HG03520 (cell line): ENCODE results near the gene PHF5A.
A peak's percentile ranks its signal among the peaks of the same experiment; 100 is the strongest.
"Not testable (repeated sequence)": the region's sequence is repeated elsewhere in the genome, so short reads cannot be mapped to it uniquely, and the experiment has no call there.

Experiments used
- ATAC-seq: cut with Tn5 transposase; IDR thresholded peaks from one replicate; pipeline ENCODE4 v1.9.1; 2021; ENCODE audit warnings: mild to moderate bottlenecking, moderate library complexity; ENCODE audit not compliant: unreplicated experiment

PHF5A gene

DNA sequence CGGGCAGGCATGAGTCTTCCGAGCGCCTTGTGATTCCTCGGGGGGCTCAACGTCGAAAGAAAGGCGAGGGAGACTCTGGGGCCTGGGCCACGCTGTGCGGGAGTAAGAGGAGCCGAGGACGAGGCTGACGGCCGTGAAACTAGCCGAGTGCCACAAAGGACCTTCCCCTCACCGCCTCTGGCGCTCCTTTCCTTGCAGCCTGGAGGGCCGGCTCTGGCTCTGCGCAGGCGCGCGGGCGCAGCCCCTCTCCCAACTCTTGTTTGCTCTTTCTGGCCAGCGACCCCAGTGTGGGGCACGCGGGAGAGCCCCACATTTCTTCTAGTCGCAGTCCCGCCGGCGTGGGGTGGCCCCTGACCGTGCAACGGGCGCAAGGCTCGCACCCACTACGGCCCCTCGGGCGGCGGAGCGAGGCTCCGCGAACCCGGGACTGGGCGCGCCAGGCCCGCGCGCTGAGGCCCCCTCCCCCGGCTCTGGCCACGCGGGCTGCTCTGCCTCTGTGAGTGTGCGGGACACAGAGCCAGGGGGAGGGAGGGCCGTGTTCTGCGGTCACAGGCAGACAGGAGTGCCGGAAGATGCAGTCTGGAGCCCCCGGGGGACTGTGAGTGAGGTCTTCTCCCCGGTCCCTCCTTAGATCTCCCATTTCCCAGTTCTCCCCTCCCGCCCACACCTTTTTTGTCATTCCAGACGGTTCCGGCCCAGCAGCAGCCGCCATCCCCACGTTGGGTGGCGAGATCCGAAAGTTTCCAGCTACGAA lies 20.9 kb downstream of the PHF5A start:
- no peak for ATAC-seq

DNA sequence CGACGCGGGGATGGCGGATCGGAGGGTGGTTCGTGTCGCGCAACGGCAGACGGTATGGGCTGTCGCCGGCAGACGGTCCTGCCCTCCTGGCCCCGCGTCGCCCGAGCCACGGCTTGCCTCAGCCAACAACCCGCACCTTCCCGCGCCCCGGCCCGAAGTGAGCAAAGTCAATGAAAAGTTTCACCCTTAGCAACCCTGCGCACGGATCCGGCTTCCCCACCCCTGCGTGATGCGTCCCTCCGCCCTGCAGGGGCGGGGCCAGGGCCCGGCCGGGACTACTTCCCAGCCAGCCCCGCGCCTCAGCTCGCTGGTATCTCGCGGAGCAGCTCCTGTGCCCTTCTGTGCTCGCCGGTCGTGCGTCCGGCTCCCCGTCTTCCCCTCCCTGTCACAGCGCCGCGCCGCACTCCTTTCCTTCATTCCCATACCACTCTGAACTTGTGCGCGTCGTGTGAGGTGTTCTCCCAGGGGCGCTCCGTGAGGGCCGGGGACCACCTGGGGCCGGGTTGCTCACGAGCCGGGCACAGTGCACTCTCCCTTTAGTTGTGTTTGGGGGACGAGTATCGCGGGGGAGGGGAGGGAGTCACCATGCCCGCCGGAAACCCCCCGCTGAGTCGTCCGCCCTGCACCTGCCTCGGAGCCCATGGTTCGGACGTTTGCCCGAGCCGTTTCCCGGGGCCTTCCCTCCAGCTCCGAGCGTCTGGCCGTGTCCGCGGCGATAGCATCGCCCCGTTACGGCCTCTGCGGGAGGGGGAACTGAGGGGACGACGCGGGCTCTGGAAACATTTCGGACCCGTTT lies 21.7 kb downstream of the PHF5A start, which contains the start of gene TOB2:
TSS of gene TOB2 (minus strand) at position 163 of the 796 bp plus-strand sequence. CDS start 9,456 bp downstream, outside the sequence.
- no peak for ATAC-seq

GRCh38 chr22:41446057-41446501 lies 22.4 kb downstream of the PHF5A start:
- no peak for ATAC-seq

DNA sequence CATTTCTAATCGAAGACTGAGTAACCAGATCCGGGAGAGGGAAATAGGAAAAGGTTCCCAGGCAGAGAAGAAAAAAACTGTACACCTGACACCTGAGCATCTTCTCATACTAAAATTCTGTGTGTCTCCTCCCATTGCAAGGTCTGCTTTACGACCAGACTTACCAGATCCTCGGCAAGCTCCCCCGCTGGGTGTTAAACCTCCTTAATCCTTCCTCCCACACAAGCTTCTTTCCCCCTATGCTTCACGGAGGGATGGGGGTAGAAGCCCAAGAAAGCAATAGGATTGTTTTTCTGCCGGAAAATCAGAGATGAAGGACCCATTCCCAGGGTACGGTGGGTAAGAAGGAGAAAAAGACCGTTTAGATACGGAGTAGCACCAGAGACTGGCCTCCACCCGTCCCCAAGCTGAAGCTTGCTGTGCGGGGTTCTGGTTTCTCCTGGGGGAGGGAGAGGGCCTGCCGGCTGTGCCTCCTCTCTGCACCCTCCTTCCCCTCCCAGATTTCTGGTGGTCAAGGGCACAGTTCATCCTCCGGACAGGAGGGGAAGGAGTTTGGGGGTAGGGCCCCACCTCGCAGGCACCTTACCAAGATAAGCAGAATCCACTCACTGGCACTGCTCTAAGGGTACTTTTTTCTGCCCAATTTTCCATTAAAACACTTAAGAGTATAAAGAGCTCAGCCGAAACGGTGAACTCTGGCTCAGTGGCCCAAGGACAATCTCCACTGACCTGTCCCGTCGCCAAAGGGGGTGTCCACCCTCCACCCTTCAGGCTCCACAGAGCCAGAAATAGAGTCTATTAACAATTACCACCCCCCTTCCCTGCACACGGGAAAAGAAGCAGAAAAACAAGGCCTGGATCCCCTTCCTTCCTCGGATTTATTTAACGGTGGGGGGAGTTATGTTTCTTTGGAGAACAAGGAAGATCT lies 23.1 kb downstream of the PHF5A start:
- no peak for ATAC-seq

GRCh38 chr22:41444360-41445128 lies 23.9 kb downstream of the PHF5A start:
- peak; percentile 41 for ATAC-seq

DNA sequence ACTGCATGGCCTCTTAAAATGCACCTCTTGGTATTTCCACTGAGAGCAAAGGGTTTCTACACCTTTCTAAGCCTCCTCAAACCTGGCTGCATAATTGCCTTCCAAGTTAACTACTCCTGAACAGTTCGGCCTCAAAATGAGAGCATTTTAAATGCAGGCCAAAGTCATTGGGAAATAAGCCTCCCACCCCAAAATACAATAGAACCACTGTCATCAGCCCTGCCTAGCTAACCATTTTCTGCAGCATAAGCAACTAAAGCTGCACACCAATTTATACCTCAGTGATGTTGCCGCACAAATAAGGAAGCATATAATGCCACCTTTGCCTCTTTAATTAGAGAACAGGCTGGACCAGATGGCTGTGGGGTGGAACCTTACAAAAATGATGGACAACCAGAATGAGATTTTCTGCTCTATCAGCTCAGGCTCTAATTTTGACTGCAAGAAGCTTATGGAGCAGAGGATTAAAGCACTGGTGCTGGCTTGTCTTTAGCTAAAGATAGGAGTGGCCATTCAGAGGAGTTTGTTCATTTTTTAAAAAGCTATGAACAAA lies 26.2 kb downstream of the PHF5A start:
- ATAC-seq: no peak

DNA sequence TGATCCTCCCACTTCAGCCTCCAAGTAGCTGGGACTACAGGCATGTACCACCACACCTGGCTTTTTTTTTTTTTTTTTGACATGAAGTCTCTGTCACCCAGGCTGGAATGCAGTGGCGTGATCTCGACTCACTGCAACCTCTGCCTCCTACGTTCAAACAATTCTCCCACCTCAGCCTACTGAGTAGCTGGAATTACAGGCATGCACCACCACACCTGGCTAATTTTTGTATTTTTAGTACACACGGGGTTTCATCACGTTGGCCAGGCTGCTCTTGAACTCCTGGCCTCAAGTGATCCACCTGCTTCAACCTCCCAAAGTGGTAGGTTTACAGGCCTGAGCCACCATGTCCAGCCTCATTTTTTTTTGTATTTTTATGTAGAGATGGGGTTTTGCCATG lies 28.0 kb downstream of the PHF5A start:
- not testable (repeated sequence) for ATAC-seq

DNA sequence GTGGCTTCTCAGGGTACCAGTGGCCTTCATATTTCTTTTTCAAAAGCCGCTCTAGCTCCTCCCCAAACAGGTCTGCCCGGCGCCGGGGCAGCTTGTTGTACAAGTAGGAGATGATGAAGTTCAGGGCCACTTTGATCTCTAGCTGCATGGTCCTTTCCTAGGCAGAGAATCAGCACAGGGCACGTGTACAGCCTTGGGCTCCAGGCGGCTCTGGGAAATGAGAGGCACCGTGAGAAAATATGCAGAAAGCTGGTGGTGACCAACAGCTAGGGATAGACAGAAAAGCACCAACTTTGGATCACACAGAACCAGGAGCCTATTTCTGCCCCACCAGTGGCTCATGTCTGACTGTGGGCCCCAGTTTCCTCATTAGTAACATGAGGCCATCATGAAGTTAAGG lies 31.3 kb downstream of the PHF5A start:
- no peak for ATAC-seq

- no peak for ATAC-seq
These were observed 32.0 kb downstream of the PHF5A start for GRCh38 chr22:41436322-41437113.

DNA sequence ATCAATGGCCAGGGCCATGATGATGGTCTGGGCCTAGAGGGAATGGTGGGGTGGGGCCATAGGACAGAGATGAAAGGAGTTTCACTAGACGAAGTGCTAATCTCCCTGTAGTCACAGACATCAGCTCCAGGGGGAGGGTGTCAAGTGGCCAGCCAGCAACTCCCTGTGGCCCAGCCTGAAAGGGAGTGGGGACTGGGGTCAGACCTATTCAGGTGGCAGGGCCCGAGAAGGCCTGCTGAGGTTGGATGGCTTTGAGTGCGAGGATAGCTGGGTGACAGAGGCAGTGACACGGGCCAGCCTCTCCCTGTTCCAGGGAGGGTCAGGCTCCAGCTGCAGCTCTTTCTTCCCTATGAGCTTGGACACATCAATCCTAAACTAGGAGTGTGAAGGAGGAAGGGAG lies 32.9 kb downstream of the PHF5A start:
- no peak for ATAC-seq

DNA sequence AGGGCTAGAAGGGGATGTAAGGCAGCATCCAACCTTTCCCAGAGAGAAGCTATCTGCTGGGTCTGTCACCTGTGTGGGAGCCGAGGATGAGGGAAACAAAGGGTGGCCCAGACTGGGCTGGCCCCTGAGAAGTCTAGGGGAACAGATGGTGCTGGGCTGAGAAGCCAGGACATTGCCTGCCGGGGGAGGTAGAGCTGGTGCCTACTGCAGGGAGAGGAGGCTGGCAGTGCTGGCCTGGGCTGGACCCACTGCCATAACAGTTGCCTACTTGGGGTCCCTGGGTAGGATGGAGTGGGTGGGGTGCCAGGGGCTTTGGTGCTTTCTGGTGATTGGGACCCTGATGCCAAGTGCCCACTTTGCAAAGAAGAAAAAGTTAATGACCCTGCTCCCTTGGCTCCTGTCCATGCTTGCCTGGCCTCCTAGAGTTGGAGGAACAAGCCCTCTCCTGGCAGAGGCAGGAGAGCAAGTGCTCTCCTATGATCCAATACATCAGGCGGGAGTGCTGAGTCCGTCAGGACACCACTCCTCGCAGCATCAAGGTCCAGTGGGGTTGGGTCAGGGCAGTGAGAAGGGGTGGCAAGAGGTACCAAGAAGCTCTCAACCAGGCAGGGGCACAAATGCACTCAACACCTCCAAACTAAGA lies 34.0 kb downstream of the PHF5A start:
- ATAC-seq: not testable (repeated sequence)

GRCh38 chr22:41433480-41433879 lies 35.0 kb downstream of the PHF5A start:
- not testable (repeated sequence) for ATAC-seq

GRCh38 chr22:41431656-41432055 lies 36.8 kb downstream of the PHF5A start:
- no peak for ATAC-seq

- ATAC-seq: no peak
These were observed 38.5 kb downstream of the PHF5A start for GRCh38 chr22:41429951-41430332.

DNA sequence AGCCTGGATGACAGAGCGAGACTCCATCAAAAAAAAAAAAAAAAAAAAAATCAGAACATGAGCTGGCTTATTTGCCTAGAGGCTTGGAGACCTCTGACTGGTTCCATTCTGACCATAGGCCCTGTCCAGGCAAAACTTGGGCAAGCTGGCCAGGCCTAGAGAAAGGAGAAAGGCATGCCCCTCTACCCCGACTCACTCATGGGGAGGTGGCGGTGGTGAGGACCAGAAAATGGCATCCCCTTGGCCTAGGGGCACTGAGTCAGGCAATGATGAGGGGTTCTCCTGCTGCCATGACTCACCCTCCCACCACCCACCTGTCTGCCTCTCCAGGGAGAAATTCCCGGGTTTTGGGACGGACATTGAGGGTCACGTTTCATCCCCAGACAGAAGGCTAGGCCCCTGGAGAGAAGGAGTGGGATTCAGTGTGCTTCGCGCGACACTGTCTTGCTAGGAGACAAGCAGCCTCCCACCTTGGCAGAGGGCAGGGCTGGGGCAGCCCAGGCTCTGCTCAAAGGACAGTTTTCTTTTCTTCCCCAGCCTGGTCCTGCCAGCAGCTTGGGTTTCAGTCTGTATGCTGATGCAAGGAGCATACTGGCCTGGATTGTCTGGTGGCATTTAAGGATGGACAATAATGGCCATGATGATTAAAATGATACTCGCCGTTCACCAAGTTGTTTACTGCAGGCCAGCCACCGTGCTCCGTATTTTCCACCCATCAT lies 39.1 kb downstream of the PHF5A start:
- ATAC-seq: no peak

GRCh38 chr22:41425660-41426365 lies 42.7 kb downstream of the PHF5A start:
- no peak for ATAC-seq

- ATAC-seq: no peak
These were observed 49.8 kb downstream of the PHF5A start for GRCh38 chr22:41418717-41419116.
